WTC11 (cell line): ENCODE measurements around the gene LZTR1. TPM values are rescaled to one million over a fixed set of nuclear protein-coding genes. Genes with fewer than 3 reads are reported as not detected.
"Not testable (repeated sequence)": the region's sequence is repeated elsewhere in the genome, so short reads cannot be mapped to it uniquely, and the experiment has no call there.

Source experiments
- ATAC-seq: fragments of 200-7000 bp; cut with Tn5 transposase; 2 replicates; pipeline ENCODE4 v1.10.0; 2021; ENCODE audit warnings: mild to moderate bottlenecking, moderate library complexity
- CTCF ChIA-PET: fragments of 300-600 bp; sonication (Branson Sonifier 250); formaldehyde crosslinking; loops from one replicate; lab custom pipeline; 2021; ENCODE audit warnings: antibody characterized with exemption; lab: Charles Lee
- POLR2A ChIA-PET: fragments of 350-600 bp; sonication (Branson Sonifier 250); formaldehyde crosslinking; loops from one replicate; lab custom pipeline; 2021; ENCODE audit warnings: antibody characterized with exemption; lab: Charles Lee
- DNase-seq: peaks from one replicate; pipeline ENCODE4 v3.0.0; 2021; ENCODE audit warnings: low spot score
- H3K27ac Mint-ChIP-seq: 2 replicates; pipeline ENCODE4 v1.8.0; 2021; ENCODE audit warnings: mixed read lengths
- H3K27me3 Mint-ChIP-seq: 2 replicates; pipeline ENCODE4 v1.8.0; 2021; ENCODE audit warnings: low read depth, mild to moderate bottlenecking, moderate library complexity, mixed read lengths
- H3K36me3 Mint-ChIP-seq: 2 replicates; pipeline ENCODE4 v1.8.0; 2021; ENCODE audit warnings: mixed read lengths
- H3K4me1 Mint-ChIP-seq: 2 replicates; pipeline ENCODE4 v1.8.0; 2022; ENCODE audit warnings: mixed read lengths
- H3K4me3 Mint-ChIP-seq: 2 replicates; pipeline ENCODE4 v1.8.0; 2021; ENCODE audit warnings: mild to moderate bottlenecking, moderate library complexity, mixed read lengths
- H3K9me3 Mint-ChIP-seq: 2 replicates; pipeline ENCODE4 v1.8.0; 2021; ENCODE audit warnings: mixed read lengths
- ESRRA ChIP-seq: sonication (generic); formaldehyde crosslinking; IDR thresholded peaks from 2 replicates; pipeline ENCODE4 v1.8.1; 2022; ENCODE audit warnings: mild to moderate bottlenecking, missing genetic modification reagents, borderline replicate concordance
- IRF2 ChIP-seq: sonication (generic); formaldehyde crosslinking; IDR thresholded peaks from 2 replicates; pipeline ENCODE4 v1.8.0; 2022; ENCODE audit warnings: low read depth, missing genetic modification reagents, borderline replicate concordance
- JUN ChIP-seq: sonication (generic); formaldehyde crosslinking; IDR thresholded peaks from 2 replicates; pipeline ENCODE4 v1.8.0; 2023; ENCODE audit warnings: mild to moderate bottlenecking, missing genetic modification reagents
- PRRX2 ChIP-seq: fragments of 250-450 bp; sonication (Bioruptor Pico); IDR thresholded peaks from 2 replicates; pipeline ENCODE4 v1.8.0; 2021; ENCODE audit warnings: mild to moderate bottlenecking
- RELA ChIP-seq: sonication (generic); formaldehyde crosslinking; IDR thresholded peaks from 2 replicates; pipeline ENCODE4 v1.8.1; 2022; ENCODE audit warnings: missing genetic modification reagents, mild to moderate bottlenecking, borderline replicate concordance
- SMAD4 ChIP-seq: sonication (generic); formaldehyde crosslinking; IDR thresholded peaks from 2 replicates; pipeline ENCODE4 v1.8.0; 2022; ENCODE audit warnings: mild to moderate bottlenecking, missing genetic modification reagents
- total RNA-seq: library from RNA; stranded (reverse); gene quantifications from 3 replicates; pipeline ENCODE4 v1.2.3, GENCODE V29; 2021
- TF ChIP-seq, protein P1 (sequence below): fragments of 250-450 bp; sonication (Bioruptor Pico); IDR thresholded peaks from 2 replicates; pipeline ENCODE4 v1.9.0; 2021; ENCODE audit warnings: mild to moderate bottlenecking
- TF ChIP-seq, protein P2 (sequence below): sonication (generic); formaldehyde crosslinking; IDR thresholded peaks from 2 replicates; pipeline ENCODE4 v1.8.0; 2022; ENCODE audit warnings: mild to moderate bottlenecking, missing genetic modification reagents
- TF ChIP-seq, protein P3 (sequence below): sonication (generic); formaldehyde crosslinking; IDR thresholded peaks from 2 replicates; pipeline ENCODE4 v1.8.0; 2023; ENCODE audit warnings: mild to moderate bottlenecking, missing genetic modification reagents
- TF ChIP-seq, protein P4 (sequence below): sonication (generic); formaldehyde crosslinking; IDR thresholded peaks from 2 replicates; pipeline ENCODE4 v1.8.1; 2022; ENCODE audit warnings: mild to moderate bottlenecking, missing genetic modification reagents, moderate library complexity, borderline replicate concordance
- TF ChIP-seq, protein P5 (sequence below): sonication (generic); formaldehyde crosslinking; IDR thresholded peaks from 2 replicates; pipeline ENCODE4 v1.8.1; 2023; ENCODE audit warnings: mild to moderate bottlenecking, missing genetic modification reagents, moderate library complexity
- TF ChIP-seq, protein P6 (sequence below): sonication (generic); formaldehyde crosslinking; IDR thresholded peaks from 2 replicates; pipeline ENCODE4 v1.8.1; 2022; ENCODE audit warnings: low read depth, missing genetic modification reagents, borderline replicate concordance
- TF ChIP-seq, protein P7 (sequence below): fragments of 250-450 bp; sonication (Bioruptor Pico); IDR thresholded peaks from 2 replicates; pipeline ENCODE4 v1.9.0; 2021; ENCODE audit warnings: moderate library complexity, mild to moderate bottlenecking, inconsistent platforms, borderline replicate concordance

LZTR1 gene
- total RNA-seq, 1 experiment from 2014 or later, result 38.3 TPM

DNA sequence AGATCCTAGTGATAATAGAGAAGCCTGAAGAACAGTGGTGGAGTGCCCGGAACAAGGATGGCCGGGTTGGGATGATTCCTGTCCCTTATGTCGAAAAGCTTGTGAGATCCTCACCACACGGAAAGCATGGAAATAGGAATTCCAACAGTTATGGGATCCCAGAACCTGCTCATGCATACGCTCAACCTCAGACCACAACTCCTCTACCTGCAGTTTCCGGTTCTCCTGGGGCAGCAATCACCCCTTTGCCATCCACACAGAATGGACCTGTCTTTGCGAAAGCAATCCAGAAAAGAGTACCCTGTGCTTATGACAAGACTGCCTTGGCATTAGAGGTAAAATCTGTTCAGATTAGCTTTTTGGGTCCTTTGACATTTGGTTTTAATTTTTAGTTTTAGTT, 48.2 kb upstream of the LZTR1 start (continued):
- TF ChIP-seq, protein P1, sequence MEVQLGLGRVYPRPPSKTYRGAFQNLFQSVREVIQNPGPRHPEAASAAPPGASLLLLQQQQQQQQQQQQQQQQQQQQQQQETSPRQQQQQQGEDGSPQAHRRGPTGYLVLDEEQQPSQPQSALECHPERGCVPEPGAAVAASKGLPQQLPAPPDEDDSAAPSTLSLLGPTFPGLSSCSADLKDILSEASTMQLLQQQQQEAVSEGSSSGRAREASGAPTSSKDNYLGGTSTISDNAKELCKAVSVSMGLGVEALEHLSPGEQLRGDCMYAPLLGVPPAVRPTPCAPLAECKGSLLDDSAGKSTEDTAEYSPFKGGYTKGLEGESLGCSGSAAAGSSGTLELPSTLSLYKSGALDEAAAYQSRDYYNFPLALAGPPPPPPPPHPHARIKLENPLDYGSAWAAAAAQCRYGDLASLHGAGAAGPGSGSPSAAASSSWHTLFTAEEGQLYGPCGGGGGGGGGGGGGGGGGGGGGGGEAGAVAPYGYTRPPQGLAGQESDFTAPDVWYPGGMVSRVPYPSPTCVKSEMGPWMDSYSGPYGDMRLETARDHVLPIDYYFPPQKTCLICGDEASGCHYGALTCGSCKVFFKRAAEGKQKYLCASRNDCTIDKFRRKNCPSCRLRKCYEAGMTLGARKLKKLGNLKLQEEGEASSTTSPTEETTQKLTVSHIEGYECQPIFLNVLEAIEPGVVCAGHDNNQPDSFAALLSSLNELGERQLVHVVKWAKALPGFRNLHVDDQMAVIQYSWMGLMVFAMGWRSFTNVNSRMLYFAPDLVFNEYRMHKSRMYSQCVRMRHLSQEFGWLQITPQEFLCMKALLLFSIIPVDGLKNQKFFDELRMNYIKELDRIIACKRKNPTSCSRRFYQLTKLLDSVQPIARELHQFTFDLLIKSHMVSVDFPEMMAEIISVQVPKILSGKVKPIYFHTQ (CRISPR knock-in tag), result no peak
- TF ChIP-seq, protein P2, sequence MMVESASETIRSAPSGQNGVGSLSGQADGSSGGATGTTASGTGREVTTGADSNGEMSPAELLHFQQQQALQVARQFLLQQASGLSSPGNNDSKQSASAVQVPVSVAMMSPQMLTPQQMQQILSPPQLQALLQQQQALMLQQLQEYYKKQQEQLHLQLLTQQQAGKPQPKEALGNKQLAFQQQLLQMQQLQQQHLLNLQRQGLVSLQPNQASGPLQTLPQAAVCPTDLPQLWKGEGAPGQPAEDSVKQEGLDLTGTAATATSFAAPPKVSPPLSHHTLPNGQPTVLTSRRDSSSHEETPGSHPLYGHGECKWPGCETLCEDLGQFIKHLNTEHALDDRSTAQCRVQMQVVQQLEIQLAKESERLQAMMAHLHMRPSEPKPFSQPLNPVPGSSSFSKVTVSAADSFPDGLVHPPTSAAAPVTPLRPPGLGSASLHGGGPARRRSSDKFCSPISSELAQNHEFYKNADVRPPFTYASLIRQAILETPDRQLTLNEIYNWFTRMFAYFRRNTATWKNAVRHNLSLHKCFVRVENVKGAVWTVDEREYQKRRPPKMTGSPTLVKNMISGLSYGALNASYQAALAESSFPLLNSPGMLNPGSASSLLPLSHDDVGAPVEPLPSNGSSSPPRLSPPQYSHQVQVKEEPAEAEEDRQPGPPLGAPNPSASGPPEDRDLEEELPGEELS, result no peak
- no peak for TF ChIP-seq PRRX2 (CRISPR knock-in tag)

DNA sequence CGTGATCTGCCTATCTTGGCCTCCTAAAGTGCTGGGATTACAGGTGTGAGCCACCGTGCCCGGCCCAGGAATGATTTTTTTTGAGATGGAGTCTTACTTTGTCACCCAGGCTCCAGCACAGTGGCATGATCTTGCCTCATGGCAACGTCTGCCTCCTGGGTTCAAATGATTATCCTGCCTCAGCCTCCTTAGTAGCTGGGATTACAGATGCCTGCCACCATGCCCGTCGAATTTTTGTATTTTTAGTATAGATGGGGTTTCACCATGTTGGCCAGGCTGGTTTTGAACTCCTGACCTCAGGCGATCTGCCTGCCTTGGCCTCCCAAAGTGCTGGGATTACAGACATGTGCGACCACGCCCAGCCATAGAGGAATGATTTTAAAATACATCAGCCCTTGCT, 47.0 kb upstream of the LZTR1 start:
- ATAC-seq, H3K4me3 Mint-ChIP-seq, DNase-seq, H3K9me3 Mint-ChIP-seq, POLR2A ChIA-PET, H3K27me3 Mint-ChIP-seq, H3K27ac Mint-ChIP-seq: not testable (repeated sequence)
- CTCF ChIA-PET, result interaction anchor here (1.1 kb wide), 1 partner anchor 23 kb away, joined by 4 read pairs; no protein-coding TSS in a partner anchor
- Mint-ChIP-seq H3K4me1 (peaks cover 21% of the 10 kb centered on the region), H3K36me3 (peaks cover 43% of the 10 kb centered on the region)

DNA sequence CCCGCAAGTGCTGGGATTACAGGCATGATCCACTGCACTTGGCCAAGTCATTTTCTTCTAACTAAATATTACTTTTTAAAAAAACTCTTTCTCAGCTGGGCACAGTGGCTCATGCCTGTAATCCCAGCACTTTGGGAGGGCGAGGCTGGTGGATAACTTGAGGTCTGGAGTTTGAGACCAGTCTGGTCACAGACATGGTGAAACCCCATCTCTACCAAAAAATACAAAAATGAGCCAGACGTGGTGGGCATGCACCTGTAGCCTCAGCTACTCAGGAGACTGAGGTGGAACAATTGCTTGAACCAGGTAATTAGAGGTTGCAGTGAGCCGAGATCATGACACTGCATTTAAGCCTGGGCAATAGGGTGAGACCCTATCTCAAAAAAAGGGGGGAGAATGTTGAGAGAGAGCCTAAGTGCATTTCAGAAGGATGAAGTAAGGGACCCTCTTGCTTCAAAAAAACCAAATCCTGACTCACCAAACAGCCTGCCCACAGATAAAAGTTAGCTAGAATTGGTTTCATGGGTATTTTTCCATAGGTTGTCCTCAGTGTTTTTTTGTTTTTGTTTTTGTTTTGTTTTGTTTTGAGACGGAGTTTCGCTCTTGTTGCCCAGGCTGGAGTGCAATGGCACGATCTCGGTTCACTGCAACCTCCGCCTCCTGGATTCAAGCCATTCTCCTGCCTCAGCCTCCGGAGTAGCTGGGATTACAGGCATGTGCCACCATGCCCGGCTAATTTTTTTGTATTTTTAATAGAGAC, 46.1 kb upstream of the LZTR1 start:
- not testable (repeated sequence) for DNase-seq, H3K27me3 Mint-ChIP-seq, ATAC-seq, H3K4me3 Mint-ChIP-seq, H3K9me3 Mint-ChIP-seq
- Mint-ChIP-seq H3K4me1 (peaks cover 30% of the 10 kb centered on the region), H3K36me3 (peaks cover 40% of the 10 kb centered on the region), H3K27ac (peak overlapping the region; percentile 87)
- ChIA-PET POLR2A (interaction anchor here (0.6 kb wide), 2 partner anchors 120 to 931 kb away, joined by 3 read pairs; no protein-coding TSS in a partner anchor), CTCF (interaction anchor here (1.7 kb wide), 2 partner anchors 20 to 50 kb away, joined by 6 to 10 read pairs; no protein-coding TSS in a partner anchor)

DNA sequence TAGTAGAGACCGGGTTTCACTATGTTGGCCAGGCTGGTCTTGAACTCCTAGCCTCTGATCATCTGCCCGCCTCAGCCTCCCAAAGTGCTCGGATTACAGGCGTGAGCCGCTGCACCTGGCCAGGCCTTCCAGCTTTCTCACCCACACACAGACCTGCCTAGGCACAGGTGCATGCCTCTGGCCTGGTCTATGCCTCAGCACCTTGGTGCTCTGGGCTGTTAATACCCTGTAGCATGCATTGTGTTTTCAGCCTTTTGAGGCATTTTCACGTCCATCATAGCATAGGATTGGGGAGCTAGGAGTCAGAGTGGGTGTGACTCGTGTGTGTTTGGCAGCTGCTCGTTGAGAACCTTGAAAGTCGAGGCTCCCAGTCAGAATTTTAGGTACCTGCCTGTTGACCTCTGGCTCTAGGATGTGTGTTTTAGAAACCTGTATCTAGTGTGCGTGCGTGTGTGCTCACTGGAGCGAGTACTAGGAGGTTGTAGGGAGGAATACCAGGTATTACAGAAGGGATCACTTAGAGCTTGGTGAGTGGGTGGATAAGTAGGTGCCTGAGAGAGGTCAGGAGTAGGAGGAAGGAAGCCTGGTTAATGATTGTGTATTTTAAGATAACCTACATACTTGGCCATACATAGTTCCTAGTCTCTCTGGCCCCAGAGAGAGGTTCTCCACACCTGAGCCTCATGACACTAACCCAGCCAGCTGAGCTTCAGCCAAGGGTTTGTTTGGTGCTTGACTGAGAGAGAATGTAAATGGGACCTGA, 44.9 kb upstream of the LZTR1 start:
- no peaks in the 10 kb centered on the region for H3K9me3 Mint-ChIP-seq
- POLR2A ChIA-PET, result interaction anchor here (0.5 to 0.9 kb wide), 3 partner anchors 10 to 19 kb away, joined by 3 read pairs; no protein-coding TSS in a partner anchor
- H3K4me3 Mint-ChIP-seq, result no peak overlapping the region; the same call in 1 of the 2 replicates
- H3K36me3 Mint-ChIP-seq, result peaks cover 42% of the 10 kb centered on the region
- CTCF ChIA-PET, result interaction anchor here (0.7 to 1.7 kb wide), 7 partner anchors 11 to 826 kb away, joined by 3 to 10 read pairs (median 4); partner anchors contain the start of gene CRKL
- DNase-seq (no peak), ATAC-seq (no peak)
- H3K27me3 Mint-ChIP-seq, result no peaks in the 10 kb centered on the region
- H3K27ac Mint-ChIP-seq, result peak overlapping the region; percentile 89
- H3K4me1 Mint-ChIP-seq, result peaks cover 38% of the 10 kb centered on the region
- TF ChIP-seq SMAD4 (no peak), JUN (CRISPR knock-in tag) (no peak), IRF2 (no peak), ESRRA (CRISPR knock-in tag) (no peak), RELA (CRISPR knock-in tag) (no peak)
- TF ChIP-seq, protein P3, sequence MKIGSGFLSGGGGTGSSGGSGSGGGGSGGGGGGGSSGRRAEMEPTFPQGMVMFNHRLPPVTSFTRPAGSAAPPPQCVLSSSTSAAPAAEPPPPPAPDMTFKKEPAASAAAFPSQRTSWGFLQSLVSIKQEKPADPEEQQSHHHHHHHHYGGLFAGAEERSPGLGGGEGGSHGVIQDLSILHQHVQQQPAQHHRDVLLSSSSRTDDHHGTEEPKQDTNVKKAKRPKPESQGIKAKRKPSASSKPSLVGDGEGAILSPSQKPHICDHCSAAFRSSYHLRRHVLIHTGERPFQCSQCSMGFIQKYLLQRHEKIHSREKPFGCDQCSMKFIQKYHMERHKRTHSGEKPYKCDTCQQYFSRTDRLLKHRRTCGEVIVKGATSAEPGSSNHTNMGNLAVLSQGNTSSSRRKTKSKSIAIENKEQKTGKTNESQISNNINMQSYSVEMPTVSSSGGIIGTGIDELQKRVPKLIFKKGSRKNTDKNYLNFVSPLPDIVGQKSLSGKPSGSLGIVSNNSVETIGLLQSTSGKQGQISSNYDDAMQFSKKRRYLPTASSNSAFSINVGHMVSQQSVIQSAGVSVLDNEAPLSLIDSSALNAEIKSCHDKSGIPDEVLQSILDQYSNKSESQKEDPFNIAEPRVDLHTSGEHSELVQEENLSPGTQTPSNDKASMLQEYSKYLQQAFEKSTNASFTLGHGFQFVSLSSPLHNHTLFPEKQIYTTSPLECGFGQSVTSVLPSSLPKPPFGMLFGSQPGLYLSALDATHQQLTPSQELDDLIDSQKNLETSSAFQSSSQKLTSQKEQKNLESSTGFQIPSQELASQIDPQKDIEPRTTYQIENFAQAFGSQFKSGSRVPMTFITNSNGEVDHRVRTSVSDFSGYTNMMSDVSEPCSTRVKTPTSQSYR (CRISPR knock-in tag), result no peak
- TF ChIP-seq, protein P4, sequence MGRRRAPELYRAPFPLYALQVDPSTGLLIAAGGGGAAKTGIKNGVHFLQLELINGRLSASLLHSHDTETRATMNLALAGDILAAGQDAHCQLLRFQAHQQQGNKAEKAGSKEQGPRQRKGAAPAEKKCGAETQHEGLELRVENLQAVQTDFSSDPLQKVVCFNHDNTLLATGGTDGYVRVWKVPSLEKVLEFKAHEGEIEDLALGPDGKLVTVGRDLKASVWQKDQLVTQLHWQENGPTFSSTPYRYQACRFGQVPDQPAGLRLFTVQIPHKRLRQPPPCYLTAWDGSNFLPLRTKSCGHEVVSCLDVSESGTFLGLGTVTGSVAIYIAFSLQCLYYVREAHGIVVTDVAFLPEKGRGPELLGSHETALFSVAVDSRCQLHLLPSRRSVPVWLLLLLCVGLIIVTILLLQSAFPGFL (CRISPR knock-in tag), result no peak
- TF ChIP-seq, protein P5, sequence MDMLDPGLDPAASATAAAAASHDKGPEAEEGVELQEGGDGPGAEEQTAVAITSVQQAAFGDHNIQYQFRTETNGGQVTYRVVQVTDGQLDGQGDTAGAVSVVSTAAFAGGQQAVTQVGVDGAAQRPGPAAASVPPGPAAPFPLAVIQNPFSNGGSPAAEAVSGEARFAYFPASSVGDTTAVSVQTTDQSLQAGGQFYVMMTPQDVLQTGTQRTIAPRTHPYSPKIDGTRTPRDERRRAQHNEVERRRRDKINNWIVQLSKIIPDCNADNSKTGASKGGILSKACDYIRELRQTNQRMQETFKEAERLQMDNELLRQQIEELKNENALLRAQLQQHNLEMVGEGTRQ, result no peak
- TF ChIP-seq, protein P6, sequence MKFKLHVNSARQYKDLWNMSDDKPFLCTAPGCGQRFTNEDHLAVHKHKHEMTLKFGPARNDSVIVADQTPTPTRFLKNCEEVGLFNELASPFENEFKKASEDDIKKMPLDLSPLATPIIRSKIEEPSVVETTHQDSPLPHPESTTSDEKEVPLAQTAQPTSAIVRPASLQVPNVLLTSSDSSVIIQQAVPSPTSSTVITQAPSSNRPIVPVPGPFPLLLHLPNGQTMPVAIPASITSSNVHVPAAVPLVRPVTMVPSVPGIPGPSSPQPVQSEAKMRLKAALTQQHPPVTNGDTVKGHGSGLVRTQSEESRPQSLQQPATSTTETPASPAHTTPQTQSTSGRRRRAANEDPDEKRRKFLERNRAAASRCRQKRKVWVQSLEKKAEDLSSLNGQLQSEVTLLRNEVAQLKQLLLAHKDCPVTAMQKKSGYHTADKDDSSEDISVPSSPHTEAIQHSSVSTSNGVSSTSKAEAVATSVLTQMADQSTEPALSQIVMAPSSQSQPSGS, result no peak
- TF ChIP-seq, protein P7, sequence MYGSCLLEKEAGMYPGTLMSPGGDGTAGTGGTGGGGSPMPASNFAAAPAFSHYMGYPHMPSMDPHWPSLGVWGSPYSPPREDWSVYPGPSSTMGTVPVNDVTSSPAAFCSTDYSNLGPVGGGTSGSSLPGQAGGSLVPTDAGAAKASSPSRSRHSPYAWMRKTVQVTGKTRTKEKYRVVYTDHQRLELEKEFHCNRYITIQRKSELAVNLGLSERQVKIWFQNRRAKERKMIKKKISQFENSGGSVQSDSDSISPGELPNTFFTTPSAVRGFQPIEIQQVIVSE (CRISPR knock-in tag), result no peak
